ENCODE data around the gene SH2D4B. TPM values are rescaled to one million over a fixed set of nuclear protein-coding genes. Genes with fewer than 3 reads are reported as not detected.

SH2D4B gene
- polyA plus RNA-seq, 1 donor from 2014 or later = 1.4 TPM

DNA sequence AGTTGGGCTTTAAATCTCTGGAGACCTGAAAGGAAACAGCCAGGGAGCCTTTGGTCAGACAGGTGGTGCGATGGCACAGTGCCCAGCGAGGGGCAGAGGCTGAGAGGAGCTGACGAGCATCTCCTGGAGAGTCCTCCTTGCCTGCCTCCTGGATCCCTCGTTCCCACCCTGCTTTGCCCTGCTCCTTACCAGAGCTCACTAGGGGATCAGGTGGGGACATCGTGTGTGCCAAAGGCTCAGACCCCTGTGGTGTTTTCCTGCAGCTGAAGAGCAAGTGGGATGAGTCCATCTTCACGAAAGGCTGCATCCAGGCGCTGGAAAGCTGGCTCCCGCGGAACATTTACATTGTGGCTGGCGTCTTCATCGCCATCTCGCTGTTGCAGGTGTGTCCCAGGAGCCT lies 21.8 kb upstream of the SH2D4B start:
- TF ChIP-seq SMC3 (conservative IDR thresholded peaks at IDR 0.05; ENCODE audit: poor library complexity) = no peak
- Histone ChIP-seq H3K4me2 (ENCODE audit: low read length) (no peak overlapping the region), H2AFZ (ENCODE audit: low read depth, low read length) (no peak overlapping the region), H3K27me3 (ENCODE audit: insufficient read depth, low read depth, low read length) (no peaks in the 10 kb centered on the region), H3K79me2 (replicated peaks; ENCODE audit: insufficient read depth, low read length) (no peaks in the 10 kb centered on the region), H3K9me3 (ENCODE audit: low read length) (no peaks in the 10 kb centered on the region), H3K36me3 (ENCODE audit: insufficient read depth, low read length) (peaks cover 11% of the 10 kb centered on the region), H4K20me1 (ENCODE audit: insufficient read depth) (no peaks in the 10 kb centered on the region), H3K4me3 (ENCODE audit: low read length) (no peak overlapping the region), H3K9ac (ENCODE audit: low read length) (no peak overlapping the region), H3K27ac (ENCODE audit: low read length) (no peak overlapping the region), H3K9me2 (ENCODE audit: insufficient read depth, low read length) (no peaks in the 10 kb centered on the region), H3F3A (ENCODE audit: insufficient read depth, low read length, poor library complexity, severe bottlenecking) (no peaks in the 10 kb centered on the region)

DNA sequence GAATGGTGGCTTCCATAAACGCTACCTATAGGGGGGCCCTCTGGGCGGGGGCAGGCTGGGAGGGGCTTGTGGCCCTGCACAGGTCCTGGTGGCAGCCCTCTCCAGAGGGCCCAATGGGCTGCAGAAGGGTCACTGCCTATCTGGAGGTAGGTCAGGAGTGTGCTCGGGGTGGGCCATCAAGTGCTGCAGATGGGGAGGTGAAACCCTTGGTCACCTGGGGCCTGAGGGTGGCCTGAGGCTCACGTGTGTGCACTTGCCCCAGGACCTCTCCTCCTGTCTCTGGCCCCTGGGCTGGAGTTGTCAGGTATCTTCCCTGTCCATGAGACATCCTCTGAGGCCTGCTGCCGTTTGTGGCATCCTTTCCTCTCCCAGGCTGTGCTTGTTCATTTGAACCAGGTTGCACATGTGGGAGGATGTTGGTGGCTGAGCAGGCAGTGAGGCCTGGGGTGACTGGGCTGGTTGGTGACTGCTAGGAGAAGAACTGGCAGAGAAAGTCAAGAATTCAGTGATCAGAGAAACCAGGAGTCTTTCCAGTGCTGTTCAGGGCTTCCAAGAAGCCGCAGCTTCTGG lies 21.1 kb upstream of the SH2D4B start:
- no peak overlapping the region for H3K9ac ChIP-seq (ENCODE audit: low read length)

More for the DNA sequence above, 21.1 kb upstream of the SH2D4B start:
- no peaks in the 10 kb centered on the region for H3K9me3 ChIP-seq (ENCODE audit: low read length)
- no peaks in the 10 kb centered on the region for H3K27me3 ChIP-seq (ENCODE audit: insufficient read depth, low read depth, low read length)
- H3K4me3 ChIP-seq (ENCODE audit: low read length) = no peak overlapping the region
- no peaks in the 10 kb centered on the region for H3F3A ChIP-seq (ENCODE audit: insufficient read depth, low read length, poor library complexity, severe bottlenecking)
- H3K9me2 ChIP-seq (ENCODE audit: insufficient read depth, low read length) = no peaks in the 10 kb centered on the region
- H3K79me2 ChIP-seq (replicated peaks; ENCODE audit: insufficient read depth, low read length) = no peaks in the 10 kb centered on the region
- peaks cover 11% of the 10 kb centered on the region for H3K36me3 ChIP-seq (ENCODE audit: insufficient read depth, low read length)
- no peak overlapping the region for H3K27ac ChIP-seq (ENCODE audit: low read length)
- no peak overlapping the region for H3K4me2 ChIP-seq (ENCODE audit: low read length)
- no peak for TF ChIP-seq TAF1 (IDR thresholded peaks at IDR 0.05; ENCODE audit: low read depth)
- no peak for TF ChIP-seq RAD21 (conservative IDR thresholded peaks at IDR 0.05)
- TF ChIP-seq, protein P1, sequence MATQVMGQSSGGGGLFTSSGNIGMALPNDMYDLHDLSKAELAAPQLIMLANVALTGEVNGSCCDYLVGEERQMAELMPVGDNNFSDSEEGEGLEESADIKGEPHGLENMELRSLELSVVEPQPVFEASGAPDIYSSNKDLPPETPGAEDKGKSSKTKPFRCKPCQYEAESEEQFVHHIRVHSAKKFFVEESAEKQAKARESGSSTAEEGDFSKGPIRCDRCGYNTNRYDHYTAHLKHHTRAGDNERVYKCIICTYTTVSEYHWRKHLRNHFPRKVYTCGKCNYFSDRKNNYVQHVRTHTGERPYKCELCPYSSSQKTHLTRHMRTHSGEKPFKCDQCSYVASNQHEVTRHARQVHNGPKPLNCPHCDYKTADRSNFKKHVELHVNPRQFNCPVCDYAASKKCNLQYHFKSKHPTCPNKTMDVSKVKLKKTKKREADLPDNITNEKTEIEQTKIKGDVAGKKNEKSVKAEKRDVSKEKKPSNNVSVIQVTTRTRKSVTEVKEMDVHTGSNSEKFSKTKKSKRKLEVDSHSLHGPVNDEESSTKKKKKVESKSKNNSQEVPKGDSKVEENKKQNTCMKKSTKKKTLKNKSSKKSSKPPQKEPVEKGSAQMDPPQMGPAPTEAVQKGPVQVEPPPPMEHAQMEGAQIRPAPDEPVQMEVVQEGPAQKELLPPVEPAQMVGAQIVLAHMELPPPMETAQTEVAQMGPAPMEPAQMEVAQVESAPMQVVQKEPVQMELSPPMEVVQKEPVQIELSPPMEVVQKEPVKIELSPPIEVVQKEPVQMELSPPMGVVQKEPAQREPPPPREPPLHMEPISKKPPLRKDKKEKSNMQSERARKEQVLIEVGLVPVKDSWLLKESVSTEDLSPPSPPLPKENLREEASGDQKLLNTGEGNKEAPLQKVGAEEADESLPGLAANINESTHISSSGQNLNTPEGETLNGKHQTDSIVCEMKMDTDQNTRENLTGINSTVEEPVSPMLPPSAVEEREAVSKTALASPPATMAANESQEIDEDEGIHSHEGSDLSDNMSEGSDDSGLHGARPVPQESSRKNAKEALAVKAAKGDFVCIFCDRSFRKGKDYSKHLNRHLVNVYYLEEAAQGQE (IDR thresholded peaks at IDR 0.05; ENCODE audit: borderline replicate concordance) = no peak
- TF ChIP-seq POLR2AphosphoS5 (IDR thresholded peaks at IDR 0.05) = no peak
- no peak for TF ChIP-seq SMC3 (conservative IDR thresholded peaks at IDR 0.05; ENCODE audit: poor library complexity)
- TF ChIP-seq EP300 (conservative IDR thresholded peaks at IDR 0.05; ENCODE audit: poor library complexity, severe bottlenecking) = no peak
- TF ChIP-seq MXI1 (conservative IDR thresholded peaks at IDR 0.05; ENCODE audit: poor library complexity, severe bottlenecking) = no peak
- TF ChIP-seq, protein P2, sequence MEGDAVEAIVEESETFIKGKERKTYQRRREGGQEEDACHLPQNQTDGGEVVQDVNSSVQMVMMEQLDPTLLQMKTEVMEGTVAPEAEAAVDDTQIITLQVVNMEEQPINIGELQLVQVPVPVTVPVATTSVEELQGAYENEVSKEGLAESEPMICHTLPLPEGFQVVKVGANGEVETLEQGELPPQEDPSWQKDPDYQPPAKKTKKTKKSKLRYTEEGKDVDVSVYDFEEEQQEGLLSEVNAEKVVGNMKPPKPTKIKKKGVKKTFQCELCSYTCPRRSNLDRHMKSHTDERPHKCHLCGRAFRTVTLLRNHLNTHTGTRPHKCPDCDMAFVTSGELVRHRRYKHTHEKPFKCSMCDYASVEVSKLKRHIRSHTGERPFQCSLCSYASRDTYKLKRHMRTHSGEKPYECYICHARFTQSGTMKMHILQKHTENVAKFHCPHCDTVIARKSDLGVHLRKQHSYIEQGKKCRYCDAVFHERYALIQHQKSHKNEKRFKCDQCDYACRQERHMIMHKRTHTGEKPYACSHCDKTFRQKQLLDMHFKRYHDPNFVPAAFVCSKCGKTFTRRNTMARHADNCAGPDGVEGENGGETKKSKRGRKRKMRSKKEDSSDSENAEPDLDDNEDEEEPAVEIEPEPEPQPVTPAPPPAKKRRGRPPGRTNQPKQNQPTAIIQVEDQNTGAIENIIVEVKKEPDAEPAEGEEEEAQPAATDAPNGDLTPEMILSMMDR (IDR thresholded peaks at IDR 0.05; ENCODE audit: poor library complexity, severe bottlenecking) = no peak
- TF ChIP-seq EZH2 (IDR thresholded peaks at IDR 0.05; ENCODE audit: borderline replicate concordance, insufficient read depth, low read length, poor library complexity, severe bottlenecking) = no peak
- H2AFZ ChIP-seq (ENCODE audit: low read depth, low read length) = no peak overlapping the region
- no peaks in the 10 kb centered on the region for H4K20me1 ChIP-seq (ENCODE audit: insufficient read depth)
